ENCODE measurements around the gene XAGE3.
A peak's percentile ranks its signal among the peaks of the same experiment; 100 is the strongest.

Gene XAGE3

DNA sequence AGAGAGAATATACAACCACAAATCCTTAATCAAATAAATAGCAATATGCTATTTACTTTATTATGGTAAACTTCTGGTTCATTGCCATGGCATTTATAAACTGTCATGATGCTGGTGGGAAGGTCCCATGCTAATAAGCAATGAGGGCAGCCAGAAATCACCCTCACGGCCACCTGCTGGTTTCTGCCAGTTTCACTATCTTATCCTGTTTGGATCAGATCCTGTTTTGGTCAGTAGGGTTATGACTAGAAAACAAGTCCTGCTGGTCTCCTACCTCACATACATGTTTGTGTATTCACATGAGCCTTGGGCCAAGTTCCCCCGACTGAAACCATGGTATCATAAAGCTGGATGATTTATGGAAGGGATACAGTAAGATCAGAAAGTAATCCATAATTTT is 28.7 kb downstream of the XAGE3 start:
- no peak for DNase-seq

DNA sequence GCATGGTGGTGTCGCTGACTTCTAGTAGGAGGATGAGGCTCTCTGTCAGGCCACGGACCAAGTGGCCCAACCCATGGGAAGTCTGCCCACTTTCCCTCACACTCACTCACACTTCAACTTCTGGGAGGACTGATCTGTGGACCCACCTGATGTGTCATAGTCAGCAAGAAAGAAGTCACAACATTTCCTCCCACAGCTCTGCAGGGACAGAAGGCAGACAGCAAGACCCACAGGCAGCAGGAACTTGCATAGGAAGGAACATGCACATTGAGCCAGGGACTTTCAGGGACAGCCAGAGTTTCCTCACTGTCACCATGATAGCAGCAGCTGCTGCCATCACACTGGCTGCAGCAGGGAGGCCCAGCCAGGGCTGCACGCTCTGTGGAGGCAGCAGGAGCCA is 37.3 kb downstream of the XAGE3 start:
- peak; percentile 41 to 61 (median 60) for DNase-seq

DNA sequence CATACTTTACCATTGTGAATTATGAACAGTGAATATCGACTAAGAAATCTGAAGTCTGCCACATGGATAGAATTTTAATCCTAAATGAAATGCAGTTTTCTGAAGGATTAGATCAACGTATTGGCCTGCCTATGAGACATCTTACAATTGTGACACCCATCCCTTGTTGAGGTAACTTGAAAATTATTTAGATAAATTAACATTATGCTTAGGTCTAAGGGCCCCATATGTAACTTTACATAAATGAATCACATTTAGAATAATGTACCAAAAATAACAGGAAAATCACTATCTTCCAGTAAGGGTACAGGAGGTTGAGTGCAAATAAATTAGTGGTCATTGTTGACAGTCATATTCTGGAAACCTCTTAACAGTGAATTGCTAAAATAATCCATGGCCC is 43.3 kb downstream of the XAGE3 start:
- DNase-seq = no peak

DNA sequence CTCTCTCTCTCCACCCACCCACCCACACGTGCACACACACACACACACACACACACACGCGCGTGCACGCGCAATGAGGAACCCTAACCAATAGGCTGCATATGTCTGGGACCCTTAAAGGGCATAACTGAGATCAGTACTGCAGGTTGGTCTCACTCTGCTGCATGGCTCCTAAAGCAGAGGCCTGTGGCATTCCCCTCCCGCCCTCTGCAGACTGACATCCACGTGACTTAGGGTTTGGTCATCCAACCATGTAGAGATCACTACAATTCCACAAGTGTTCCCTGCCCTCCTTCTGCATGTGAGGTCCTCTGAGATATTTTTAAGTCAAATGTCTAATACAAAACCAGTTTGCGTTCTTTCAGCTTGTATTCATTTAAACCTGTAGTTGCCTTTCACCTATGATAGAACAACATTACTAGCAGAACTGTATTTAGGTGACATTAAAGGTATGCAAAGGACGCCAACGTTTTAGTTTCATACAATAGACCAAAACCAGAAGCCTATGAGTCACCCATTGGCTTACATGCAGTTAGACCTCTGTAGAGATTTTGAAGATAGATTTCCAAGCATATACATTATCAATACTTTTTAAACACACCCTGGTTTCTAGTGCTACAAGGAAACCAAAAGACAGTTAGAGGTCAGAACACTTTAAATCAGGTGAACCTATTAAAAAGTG is 46.7 kb downstream of the XAGE3 start:
- no peak for DNase-seq

DNA sequence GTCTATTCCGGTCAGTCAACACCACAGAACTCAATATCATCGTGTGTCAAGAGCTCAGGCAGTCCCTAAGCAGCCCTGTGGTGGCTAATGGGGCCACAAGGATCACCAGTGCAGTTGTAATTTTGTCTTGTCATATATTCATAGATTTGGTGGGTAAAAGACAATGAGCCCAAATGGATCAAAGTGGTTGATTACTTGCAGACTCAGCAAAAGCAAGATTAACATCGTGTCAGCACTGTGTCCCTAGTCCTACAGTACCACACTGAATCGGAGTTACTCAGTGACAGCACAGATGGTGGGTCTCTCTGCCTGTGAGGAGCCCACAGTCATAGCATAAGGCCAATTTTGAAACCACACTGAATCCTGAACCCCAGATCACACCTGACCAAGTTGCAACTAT is 48.1 kb downstream of the XAGE3 start:
- no peak for DNase-seq
